HL-60 (cell line): ENCODE data around the gene CAMKMT.

Experiments
- DNase-seq, 2 experiments: peaks; one replicate each; pipeline ENCODE4 v3.0.0-alpha.2; 2010 to 2020; ENCODE audit warnings: low read depth in 1 of 2, low spot score in 1 of 2
- H3K27ac ChIP-seq: fragments of 250-450 bp; sonication (Bioruptor Pico); replicated peaks from 2 replicates; pipeline ENCODE4 v1.5.1; 2020; ENCODE audit warnings: mild to moderate bottlenecking, moderate library complexity
- H3K27me3 ChIP-seq: fragments of 250-450 bp; sonication (Bioruptor Pico); 2 replicates; pipeline ENCODE4 v1.5.1; 2021; ENCODE audit warnings: mild to moderate bottlenecking, moderate library complexity; ENCODE audit not compliant: insufficient read depth, poor library complexity, severe bottlenecking
- H3K4me3 ChIP-seq: replicated peaks from 2 replicates; pipeline ENCODE4 v1.5.1; 2011; ENCODE audit warnings: mild to moderate bottlenecking, control low read depth, low read length; ENCODE audit not compliant: insufficient read depth
- CTCF ChIP-seq: IDR thresholded peaks from one replicate; pipeline ENCODE4 v1.5.1; 2011; ENCODE audit warnings: low read length, control low read depth, inconsistent platforms; ENCODE audit not compliant: insufficient read depth
- GABPA ChIP-seq: IDR thresholded peaks from 2 replicates; pipeline ENCODE4 v1.6.1; 2012; ENCODE audit warnings: low read depth
- POLR2AphosphoS5 ChIP-seq: IDR thresholded peaks from 2 replicates; pipeline ENCODE4 v1.6.1; 2012; ENCODE audit warnings: low read depth
- SPI1 ChIP-seq: IDR thresholded peaks from 2 replicates; pipeline ENCODE4 v1.6.1; 2012; ENCODE audit warnings: low read depth, mild to moderate bottlenecking, borderline replicate concordance
- TF ChIP-seq, protein P1 (sequence below): IDR thresholded peaks from 2 replicates; pipeline ENCODE4 v1.6.1; 2012; ENCODE audit warnings: low read depth; ENCODE audit not compliant: insufficient replicate concordance

CAMKMT gene

GRCh38 chr2:44369392-44369791 is 7.6 kb downstream of the CAMKMT start:
- no peak for TF ChIP-seq GABPA
- no peak for TF ChIP-seq SPI1
- TF ChIP-seq POLR2AphosphoS5, result no peak
- no peak for TF ChIP-seq CTCF
- TF ChIP-seq, protein P1, sequence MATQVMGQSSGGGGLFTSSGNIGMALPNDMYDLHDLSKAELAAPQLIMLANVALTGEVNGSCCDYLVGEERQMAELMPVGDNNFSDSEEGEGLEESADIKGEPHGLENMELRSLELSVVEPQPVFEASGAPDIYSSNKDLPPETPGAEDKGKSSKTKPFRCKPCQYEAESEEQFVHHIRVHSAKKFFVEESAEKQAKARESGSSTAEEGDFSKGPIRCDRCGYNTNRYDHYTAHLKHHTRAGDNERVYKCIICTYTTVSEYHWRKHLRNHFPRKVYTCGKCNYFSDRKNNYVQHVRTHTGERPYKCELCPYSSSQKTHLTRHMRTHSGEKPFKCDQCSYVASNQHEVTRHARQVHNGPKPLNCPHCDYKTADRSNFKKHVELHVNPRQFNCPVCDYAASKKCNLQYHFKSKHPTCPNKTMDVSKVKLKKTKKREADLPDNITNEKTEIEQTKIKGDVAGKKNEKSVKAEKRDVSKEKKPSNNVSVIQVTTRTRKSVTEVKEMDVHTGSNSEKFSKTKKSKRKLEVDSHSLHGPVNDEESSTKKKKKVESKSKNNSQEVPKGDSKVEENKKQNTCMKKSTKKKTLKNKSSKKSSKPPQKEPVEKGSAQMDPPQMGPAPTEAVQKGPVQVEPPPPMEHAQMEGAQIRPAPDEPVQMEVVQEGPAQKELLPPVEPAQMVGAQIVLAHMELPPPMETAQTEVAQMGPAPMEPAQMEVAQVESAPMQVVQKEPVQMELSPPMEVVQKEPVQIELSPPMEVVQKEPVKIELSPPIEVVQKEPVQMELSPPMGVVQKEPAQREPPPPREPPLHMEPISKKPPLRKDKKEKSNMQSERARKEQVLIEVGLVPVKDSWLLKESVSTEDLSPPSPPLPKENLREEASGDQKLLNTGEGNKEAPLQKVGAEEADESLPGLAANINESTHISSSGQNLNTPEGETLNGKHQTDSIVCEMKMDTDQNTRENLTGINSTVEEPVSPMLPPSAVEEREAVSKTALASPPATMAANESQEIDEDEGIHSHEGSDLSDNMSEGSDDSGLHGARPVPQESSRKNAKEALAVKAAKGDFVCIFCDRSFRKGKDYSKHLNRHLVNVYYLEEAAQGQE, result no peak
- no peak overlapping the region for H3K27ac ChIP-seq
- no peaks in the 10 kb centered on the region for H3K27me3 ChIP-seq
- no peak overlapping the region for H3K4me3 ChIP-seq
- no peak for DNase-seq

DNA sequence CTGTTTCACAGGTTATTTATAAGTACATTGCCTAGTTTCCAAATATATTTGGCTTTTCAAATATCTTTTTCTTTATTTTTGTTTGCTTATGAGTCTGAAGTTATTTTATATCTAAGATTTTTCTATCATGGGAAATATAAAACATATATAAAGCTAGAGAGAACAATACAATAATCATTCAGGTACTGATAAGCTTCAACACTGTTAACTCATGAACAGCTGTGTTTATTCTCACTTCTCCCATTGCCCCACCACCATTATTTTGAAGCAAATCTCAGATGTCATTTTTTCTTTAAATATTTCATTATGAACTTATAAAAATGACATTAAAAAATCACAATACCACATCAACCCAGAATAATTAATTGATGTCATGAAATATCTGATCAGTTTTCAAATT is 9.7 kb downstream of the CAMKMT start:
- H3K27me3 ChIP-seq, result no peaks in the 10 kb centered on the region
- no peak overlapping the region for H3K27ac ChIP-seq
- H3K4me3 ChIP-seq, result no peak overlapping the region
- TF ChIP-seq GABPA, result no peak
- no peak for TF ChIP-seq POLR2AphosphoS5
- TF ChIP-seq SPI1, result no peak
- TF ChIP-seq, protein P1, result no peak
- no peak for TF ChIP-seq CTCF
- DNase-seq, result no peak

DNA sequence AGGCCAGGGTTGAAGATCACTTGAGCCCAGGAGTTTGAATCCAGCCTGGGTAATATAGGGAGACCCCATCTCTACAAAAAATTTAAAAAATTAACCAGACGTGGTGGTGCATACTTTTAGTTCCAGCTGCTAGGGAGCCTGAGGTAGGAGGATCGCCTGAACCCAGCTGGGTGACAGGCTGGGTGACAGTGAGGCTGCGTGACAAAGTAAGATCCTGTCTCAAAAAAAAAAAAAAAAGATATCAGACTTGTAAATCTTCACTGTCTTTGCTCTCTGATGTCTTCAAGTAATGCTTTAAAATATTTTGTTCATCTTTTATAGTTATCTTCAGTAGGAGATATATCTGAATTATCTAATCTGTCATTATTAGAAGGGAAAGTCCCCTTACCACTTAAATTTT is 10.5 kb downstream of the CAMKMT start:
- H3K27ac ChIP-seq, result no peak overlapping the region
- no peak for DNase-seq

More for the DNA sequence above, 10.5 kb downstream of the CAMKMT start:
- no peaks in the 10 kb centered on the region for H3K27me3 ChIP-seq
- H3K4me3 ChIP-seq, result no peak overlapping the region
- TF ChIP-seq POLR2AphosphoS5, result no peak
- no peak for TF ChIP-seq SPI1
- no peak for TF ChIP-seq CTCF
- no peak for TF ChIP-seq GABPA
- TF ChIP-seq, protein P1, result no peak
